Measurements from ENCODE around the gene RXRA.

RXRA gene

GRCh38 chr9:134388289-134388808 lies 62.1 kb downstream of the RXRA start:
- FAIRE-seq (peak; percentile 23), DNase-seq (ENCODE audit: insufficient read length, low spot score) (no peak)
- no peak for TF ChIP-seq TAF1 (IDR thresholded peaks at IDR 0.05; ENCODE audit: low read depth, low read length)
- TF ChIP-seq POU2F2 (IDR thresholded peaks at IDR 0.05; ENCODE audit: low read depth, low read length), result no peak
- TF ChIP-seq PAX5 (IDR thresholded peaks at IDR 0.05; ENCODE audit: insufficient read depth, low read length, severe bottlenecking), result no peak
- TF ChIP-seq SPI1 (IDR thresholded peaks at IDR 0.05; ENCODE audit: low read depth, low read length), result no peak
- TF ChIP-seq POLR2A (IDR thresholded peaks at IDR 0.05; ENCODE audit: low read depth, low read length), result no peak
- no peak for TF ChIP-seq POLR2AphosphoS5 (IDR thresholded peaks at IDR 0.05; ENCODE audit: low read depth, low read length)

- TF ChIP-seq PAX5 (IDR thresholded peaks at IDR 0.05; ENCODE audit: insufficient read depth, low read length, severe bottlenecking) (no peak), SPI1 (IDR thresholded peaks at IDR 0.05; ENCODE audit: low read depth, low read length) (no peak), POU2F2 (IDR thresholded peaks at IDR 0.05; ENCODE audit: low read depth, low read length) (no peak), TAF1 (IDR thresholded peaks at IDR 0.05; ENCODE audit: low read depth, low read length) (no peak), POLR2AphosphoS5 (IDR thresholded peaks at IDR 0.05; ENCODE audit: low read depth, low read length) (no peak), POLR2A (IDR thresholded peaks at IDR 0.05; ENCODE audit: low read depth, low read length) (no peak)
- DNase-seq (ENCODE audit: insufficient read length, low spot score) (no peak), FAIRE-seq (no peak)
These were observed 62.7 kb downstream of the RXRA start for GRCh38 chr9:134388976-134389375.

DNA sequence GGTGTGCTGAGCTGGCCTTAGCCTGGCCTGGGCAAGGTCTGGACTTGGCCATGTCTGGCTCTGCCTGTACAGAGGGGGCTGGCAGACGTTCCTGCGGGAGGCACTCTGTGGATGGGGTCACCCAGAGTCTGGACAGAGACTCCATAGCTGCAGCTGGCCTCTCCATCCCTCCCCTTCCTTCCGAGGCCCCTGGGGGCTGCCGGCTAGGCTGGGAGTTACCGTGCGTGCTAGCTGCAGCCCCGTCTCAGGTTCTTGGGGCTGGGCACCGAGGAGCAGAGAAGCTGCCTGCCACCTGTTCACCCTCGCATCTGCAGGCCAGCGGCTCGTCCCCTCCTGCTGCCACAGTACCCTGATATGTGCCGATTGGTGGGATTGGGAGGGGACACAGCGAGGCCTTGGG lies 63.4 kb downstream of the RXRA start:
- DNase-seq (ENCODE audit: insufficient read length, low spot score), result no peak
- FAIRE-seq, result no peak
- TF ChIP-seq POU2F2 (IDR thresholded peaks at IDR 0.05; ENCODE audit: low read depth, low read length) (no peak), POLR2A (IDR thresholded peaks at IDR 0.05; ENCODE audit: low read depth, low read length) (no peak), TAF1 (IDR thresholded peaks at IDR 0.05; ENCODE audit: low read depth, low read length) (no peak), PAX5 (IDR thresholded peaks at IDR 0.05; ENCODE audit: insufficient read depth, low read length, severe bottlenecking) (no peak), POLR2AphosphoS5 (IDR thresholded peaks at IDR 0.05; ENCODE audit: low read depth, low read length) (no peak), SPI1 (IDR thresholded peaks at IDR 0.05; ENCODE audit: low read depth, low read length) (no peak)

DNA sequence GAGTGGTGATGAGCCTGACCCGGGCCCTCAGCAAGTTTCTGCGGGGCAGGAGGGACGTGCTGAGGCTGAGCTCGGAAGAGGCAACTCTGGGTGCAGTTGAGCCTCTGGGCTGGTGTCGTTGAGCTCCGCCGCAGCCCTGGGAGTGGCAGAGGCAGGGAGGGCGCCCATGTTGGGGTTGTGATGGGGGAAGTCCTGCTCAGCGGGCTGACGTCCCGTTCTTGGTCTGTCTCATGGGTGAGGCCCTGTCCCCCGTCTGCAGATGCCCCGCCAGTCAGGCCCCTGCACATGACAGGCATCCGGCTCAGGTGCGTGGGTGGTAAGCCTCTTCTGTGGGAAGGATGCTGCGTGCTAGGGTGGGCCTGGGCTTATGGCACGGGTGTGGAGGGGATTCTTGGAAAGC lies 64.3 kb downstream of the RXRA start:
- DNase-seq (ENCODE audit: insufficient read length, low spot score) (peak; percentile 80), FAIRE-seq (peak; percentile 98)
- no peak for TF ChIP-seq SPI1 (IDR thresholded peaks at IDR 0.05; ENCODE audit: low read depth, low read length)
- TF ChIP-seq PAX5 (IDR thresholded peaks at IDR 0.05; ENCODE audit: insufficient read depth, low read length, severe bottlenecking), result no peak
- TF ChIP-seq TAF1 (IDR thresholded peaks at IDR 0.05; ENCODE audit: low read depth, low read length), result peak; percentile 57; the same call in 1 of the 2 replicates
- peak; percentile 31; the same call in 1 of the 2 replicates for TF ChIP-seq POU2F2 (IDR thresholded peaks at IDR 0.05; ENCODE audit: low read depth, low read length)
- TF ChIP-seq POLR2AphosphoS5 (IDR thresholded peaks at IDR 0.05; ENCODE audit: low read depth, low read length), result no peak; the same call in 1 of the 2 replicates
- peak; percentile 53; the same call in 1 of the 2 replicates for TF ChIP-seq POLR2A (IDR thresholded peaks at IDR 0.05; ENCODE audit: low read depth, low read length)

- no peak for TF ChIP-seq POLR2AphosphoS5 (IDR thresholded peaks at IDR 0.05; ENCODE audit: low read depth, low read length)
- TF ChIP-seq POLR2A (IDR thresholded peaks at IDR 0.05; ENCODE audit: low read depth, low read length), result peak; percentile 10; the same call in 1 of the 2 replicates
- FAIRE-seq (no peak), DNase-seq (ENCODE audit: insufficient read length, low spot score) (no peak)
These were observed 64.7 kb downstream of the RXRA start for GRCh38 chr9:134390947-134391318.

- DNase-seq (ENCODE audit: insufficient read length, low spot score), result peak; percentile 89
- TF ChIP-seq POU2F2 (IDR thresholded peaks at IDR 0.05; ENCODE audit: low read depth, low read length), result peak; percentile 74; the same call in 1 of the 2 replicates
- TF ChIP-seq SPI1 (IDR thresholded peaks at IDR 0.05; ENCODE audit: low read depth, low read length), result peak; percentile 25; the same call in 1 of the 2 replicates
- peak; percentile 80 for TF ChIP-seq TAF1 (IDR thresholded peaks at IDR 0.05; ENCODE audit: low read depth, low read length)
- peak; percentile 76; the same call in 1 of the 2 replicates for TF ChIP-seq POLR2A (IDR thresholded peaks at IDR 0.05; ENCODE audit: low read depth, low read length)
- no peak for TF ChIP-seq PAX5 (IDR thresholded peaks at IDR 0.05; ENCODE audit: insufficient read depth, low read length, severe bottlenecking)
- peak; percentile 96 for TF ChIP-seq POLR2AphosphoS5 (IDR thresholded peaks at IDR 0.05; ENCODE audit: low read depth, low read length)
- no peak for FAIRE-seq
These were observed 65.3 kb downstream of the RXRA start for GRCh38 chr9:134391319-134392231.

GRCh38 chr9:134392900-134393299 lies 66.6 kb downstream of the RXRA start:
- FAIRE-seq (no peak), DNase-seq (ENCODE audit: insufficient read length, low spot score) (no peak)
- TF ChIP-seq POLR2AphosphoS5 (IDR thresholded peaks at IDR 0.05; ENCODE audit: low read depth, low read length), result no peak
- TF ChIP-seq SPI1 (IDR thresholded peaks at IDR 0.05; ENCODE audit: low read depth, low read length), result no peak

- TF ChIP-seq SPI1 (IDR thresholded peaks at IDR 0.05; ENCODE audit: low read depth, low read length), result peak; percentile 54
- peak; percentile 10; the same call in 1 of the 2 replicates for TF ChIP-seq POLR2AphosphoS5 (IDR thresholded peaks at IDR 0.05; ENCODE audit: low read depth, low read length)
- no peak for TF ChIP-seq PAX5 (IDR thresholded peaks at IDR 0.05; ENCODE audit: insufficient read depth, low read length, severe bottlenecking)
- FAIRE-seq (peak; percentile 82), DNase-seq (ENCODE audit: insufficient read length, low spot score) (no peak)
These were observed 67.5 kb downstream of the RXRA start for GRCh38 chr9:134393582-134394280.

DNA sequence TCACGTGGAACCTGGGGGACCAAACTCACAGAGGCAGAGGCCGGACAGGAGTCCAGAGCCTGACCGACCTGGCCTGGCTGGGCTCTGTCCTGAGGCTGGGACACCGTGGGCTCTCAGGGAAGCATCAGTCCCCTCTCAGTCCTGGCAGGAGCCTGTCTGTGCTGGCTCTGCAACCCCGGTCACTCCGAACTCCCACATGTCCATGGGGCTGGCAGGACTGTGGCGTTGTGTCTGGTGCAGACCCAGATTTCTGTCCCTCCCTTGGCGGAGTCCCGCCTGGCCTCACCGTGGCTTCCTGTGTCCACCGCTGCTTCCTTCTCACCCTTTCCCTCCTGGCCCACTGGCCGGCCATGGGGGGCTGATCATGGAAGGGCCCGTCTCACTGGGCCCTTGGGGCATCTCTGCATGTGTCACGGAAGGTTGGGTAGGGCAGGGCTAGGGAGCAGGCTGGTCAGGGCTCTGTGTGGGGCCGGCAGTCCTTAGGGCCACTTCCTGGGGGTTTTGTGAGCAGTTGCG lies 68.8 kb downstream of the RXRA start:
- DNase-seq (ENCODE audit: insufficient read length, low spot score) (no peak), FAIRE-seq (no peak)
- no peak for TF ChIP-seq POLR2A (IDR thresholded peaks at IDR 0.05; ENCODE audit: low read depth, low read length)
- no peak for TF ChIP-seq TAF1 (IDR thresholded peaks at IDR 0.05; ENCODE audit: low read depth, low read length)
- no peak for TF ChIP-seq POLR2AphosphoS5 (IDR thresholded peaks at IDR 0.05; ENCODE audit: low read depth, low read length)
- no peak for TF ChIP-seq SPI1 (IDR thresholded peaks at IDR 0.05; ENCODE audit: low read depth, low read length)
- TF ChIP-seq POU2F2 (IDR thresholded peaks at IDR 0.05; ENCODE audit: low read depth, low read length), result no peak
- no peak for TF ChIP-seq PAX5 (IDR thresholded peaks at IDR 0.05; ENCODE audit: insufficient read depth, low read length, severe bottlenecking)

All from GM12891 (cell line).